Neural cell (in vitro differentiated cells): ENCODE results near the gene TMEM252. TPM values are rescaled to one million over a fixed set of nuclear protein-coding genes. Genes with fewer than 3 reads are reported as not detected.

Experiments
- H2AFZ ChIP-seq: fragments of 200-600, 300-800 bp; sonication (generic), shearing (Covaris generic); 2 replicates; pipeline ENCODE4 v1.6.0; 2014; ENCODE audit warnings: low read depth, mild to moderate bottlenecking, antibody characterized with exemption, low read length, moderate library complexity
- H3F3A ChIP-seq: fragments of 200-600 bp; shearing (Covaris generic); 2 replicates; pipeline ENCODE4 v1.6.1; 2016; ENCODE audit warnings: mild to moderate bottlenecking, moderate library complexity, mixed read lengths, antibody characterized with exemption, low read length; ENCODE audit not compliant: insufficient read depth, poor library complexity, severe bottlenecking
- H3K27ac ChIP-seq: fragments of 200-600, 300-800 bp; sonication (generic), shearing (Covaris generic); 2 replicates; pipeline ENCODE4 v1.5.1; 2014; ENCODE audit warnings: mild to moderate bottlenecking, low read length, moderate library complexity
- H3K27me3 ChIP-seq: fragments of 300-800, 200-600 bp; sonication (generic), shearing (Covaris generic); 2 replicates; pipeline ENCODE4 v1.6.0; 2014; ENCODE audit warnings: mild to moderate bottlenecking, low read depth, low read length, moderate library complexity; ENCODE audit not compliant: insufficient read depth
- H3K36me3 ChIP-seq: fragments of 300-800, 200-600 bp; sonication (generic), shearing (Covaris generic); 2 replicates; pipeline ENCODE4 v1.5.1; 2014; ENCODE audit warnings: mild to moderate bottlenecking, antibody characterized with exemption, low read length, moderate library complexity; ENCODE audit not compliant: insufficient read depth
- H3K4me2 ChIP-seq: fragments of 300-800, 200-600 bp; sonication (generic), shearing (Covaris generic); 2 replicates; pipeline ENCODE4 v1.6.0; 2014; ENCODE audit warnings: mild to moderate bottlenecking, low read length
- H3K4me3 ChIP-seq: fragments of 300-800, 200-600 bp; sonication (generic), shearing (Covaris generic); 2 replicates; pipeline ENCODE4 v1.5.1; 2014; ENCODE audit warnings: mild to moderate bottlenecking, low read length, moderate library complexity
- H3K79me2 ChIP-seq: fragments of 200-600 bp; shearing (Covaris generic); replicated peaks from 2 replicates; pipeline ENCODE4 v1.6.0; 2014; ENCODE audit warnings: mild to moderate bottlenecking, low read length, moderate library complexity; ENCODE audit not compliant: insufficient read depth
- H3K9ac ChIP-seq: fragments of 300-800, 200-600 bp; sonication (generic), shearing (Covaris generic); 2 replicates; pipeline ENCODE4 v1.6.1; 2016; ENCODE audit warnings: mild to moderate bottlenecking, low read length, mixed read lengths
- H3K9me2 ChIP-seq: fragments of 200-600 bp; shearing (Covaris generic); 2 replicates; pipeline ENCODE4 v1.6.1; 2016; ENCODE audit warnings: mild to moderate bottlenecking, low read length, mixed read lengths; ENCODE audit not compliant: insufficient read depth
- H3K9me3 ChIP-seq: fragments of 200-600, 300-800 bp; sonication (generic), shearing (Covaris generic); 2 replicates; pipeline ENCODE4 v1.6.1; 2016; ENCODE audit warnings: mild to moderate bottlenecking, mixed run types, low read length, moderate library complexity, mixed read lengths
- H4K20me1 ChIP-seq: fragments of 200-600 bp; shearing (Covaris generic); 2 replicates; pipeline ENCODE4 v1.6.1; 2016; ENCODE audit warnings: mild to moderate bottlenecking, mixed run types; ENCODE audit not compliant: insufficient read depth
- CTCF ChIP-seq: fragments of 450-650 bp; IDR thresholded peaks from 2 replicates; pipeline ENCODE4 v1.5.1; 2014; ENCODE audit warnings: antibody characterized with exemption, mild to moderate bottlenecking, moderate library complexity; ENCODE audit not compliant: poor library complexity, severe bottlenecking
- EP300 ChIP-seq: fragments of 450-650 bp; conservative IDR thresholded peaks from 2 replicates; pipeline ENCODE4 v1.6.1; 2014; ENCODE audit warnings: antibody characterized with exemption, mild to moderate bottlenecking, moderate library complexity; ENCODE audit not compliant: poor library complexity, severe bottlenecking
- EZH2 ChIP-seq: fragments of 200-600, 300-800 bp; shearing (Covaris generic), sonication (generic); IDR thresholded peaks from 2 replicates; pipeline ENCODE4 v1.6.1; 2014; ENCODE audit warnings: antibody characterized with exemption, low read length, borderline replicate concordance, mild to moderate bottlenecking; ENCODE audit not compliant: insufficient read depth, poor library complexity, severe bottlenecking
- MXI1 ChIP-seq: fragments of 450-650 bp; conservative IDR thresholded peaks from 2 replicates; pipeline ENCODE4 v1.6.1; 2014; ENCODE audit warnings: antibody characterized with exemption, mild to moderate bottlenecking; ENCODE audit not compliant: poor library complexity, severe bottlenecking
- POLR2AphosphoS5 ChIP-seq: IDR thresholded peaks from 2 replicates; pipeline ENCODE4 v1.6.1; 2012
- RAD21 ChIP-seq: fragments of 450-650 bp; conservative IDR thresholded peaks from 2 replicates; pipeline ENCODE4 v1.6.1; 2014; ENCODE audit warnings: antibody characterized with exemption, mild to moderate bottlenecking, moderate library complexity
- REST ChIP-seq: IDR thresholded peaks from 2 replicates; pipeline ENCODE4 v1.6.1; 2012; ENCODE audit warnings: borderline replicate concordance
- SMC3 ChIP-seq: fragments of 450-650 bp; conservative IDR thresholded peaks from 2 replicates; pipeline ENCODE4 v1.6.1; 2014; ENCODE audit warnings: antibody characterized with exemption, mild to moderate bottlenecking, moderate library complexity; ENCODE audit not compliant: poor library complexity
- TAF1 ChIP-seq: IDR thresholded peaks from 2 replicates; pipeline ENCODE4 v1.6.1; 2012; ENCODE audit warnings: low read depth
- polyA plus RNA-seq: library from polyadenylated mRNA; depleted of rRNA; stranded (reverse); fragments of >200 nt; gene quantifications from 2 replicates; pipeline ENCODE4 v1.2.3, GENCODE V29; 2014

Gene TMEM252
- polyA plus RNA-seq, 1 donor from 2014 or later = not detected

- H3K9ac ChIP-seq = no peak overlapping the region
- no peaks in the 10 kb centered on the region for H3F3A ChIP-seq
- no peaks in the 10 kb centered on the region for H3K9me2 ChIP-seq
- no peaks in the 10 kb centered on the region for H3K9me3 ChIP-seq
- H3K27ac ChIP-seq = no peak overlapping the region
- H3K79me2 ChIP-seq = no peaks in the 10 kb centered on the region
- no peak overlapping the region for H2AFZ ChIP-seq
- H3K4me2 ChIP-seq = no peak overlapping the region
- no peak overlapping the region for H3K4me3 ChIP-seq
- TF ChIP-seq EZH2 (no peak), REST (no peak), TAF1 (no peak), MXI1 (no peak), CTCF (no peak), POLR2AphosphoS5 (no peak), EP300 (no peak), SMC3 (no peak), RAD21 (no peak)
- H3K36me3 ChIP-seq = no peaks in the 10 kb centered on the region
- H3K27me3 ChIP-seq = no peaks in the 10 kb centered on the region
- H4K20me1 ChIP-seq = no peaks in the 10 kb centered on the region
Observed at GRCh38 chr9:68508547-68508946, 32.1 kb downstream of the TMEM252 start.

- Histone ChIP-seq H3K9me2 (no peaks in the 10 kb centered on the region), H3F3A (no peaks in the 10 kb centered on the region), H3K4me3 (no peak overlapping the region), H3K36me3 (no peaks in the 10 kb centered on the region), H3K9ac (no peak overlapping the region), H3K79me2 (no peaks in the 10 kb centered on the region), H4K20me1 (no peaks in the 10 kb centered on the region), H3K27ac (no peak overlapping the region), H2AFZ (no peak overlapping the region), H3K4me2 (no peak overlapping the region), H3K9me3 (no peaks in the 10 kb centered on the region), H3K27me3 (no peaks in the 10 kb centered on the region)
- TF ChIP-seq MXI1 = no peak
- no peak for TF ChIP-seq POLR2AphosphoS5
- TF ChIP-seq EP300 = no peak
- TF ChIP-seq SMC3 = no peak
- TF ChIP-seq RAD21 = no peak
- no peak for TF ChIP-seq REST
- TF ChIP-seq EZH2 = no peak
- TF ChIP-seq CTCF = no peak
- no peak for TF ChIP-seq TAF1
Observed at GRCh38 chr9:68507806-68508145, 32.9 kb downstream of the TMEM252 start.
